Femur (tissue), 1 donor: ENCODE data around the gene SLC25A17.
"Not testable (repeated sequence)": the region's sequence is repeated elsewhere in the genome, so short reads cannot be mapped to it uniquely, and the experiment has no call there.

ENCODE experiments used
- DNase-seq: peaks from one replicate; pipeline ENCODE4 v3.0.0-alpha.2; 2017

SLC25A17 gene, protein sequence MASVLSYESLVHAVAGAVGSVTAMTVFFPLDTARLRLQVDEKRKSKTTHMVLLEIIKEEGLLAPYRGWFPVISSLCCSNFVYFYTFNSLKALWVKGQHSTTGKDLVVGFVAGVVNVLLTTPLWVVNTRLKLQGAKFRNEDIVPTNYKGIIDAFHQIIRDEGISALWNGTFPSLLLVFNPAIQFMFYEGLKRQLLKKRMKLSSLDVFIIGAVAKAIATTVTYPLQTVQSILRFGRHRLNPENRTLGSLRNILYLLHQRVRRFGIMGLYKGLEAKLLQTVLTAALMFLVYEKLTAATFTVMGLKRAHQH

DNA sequence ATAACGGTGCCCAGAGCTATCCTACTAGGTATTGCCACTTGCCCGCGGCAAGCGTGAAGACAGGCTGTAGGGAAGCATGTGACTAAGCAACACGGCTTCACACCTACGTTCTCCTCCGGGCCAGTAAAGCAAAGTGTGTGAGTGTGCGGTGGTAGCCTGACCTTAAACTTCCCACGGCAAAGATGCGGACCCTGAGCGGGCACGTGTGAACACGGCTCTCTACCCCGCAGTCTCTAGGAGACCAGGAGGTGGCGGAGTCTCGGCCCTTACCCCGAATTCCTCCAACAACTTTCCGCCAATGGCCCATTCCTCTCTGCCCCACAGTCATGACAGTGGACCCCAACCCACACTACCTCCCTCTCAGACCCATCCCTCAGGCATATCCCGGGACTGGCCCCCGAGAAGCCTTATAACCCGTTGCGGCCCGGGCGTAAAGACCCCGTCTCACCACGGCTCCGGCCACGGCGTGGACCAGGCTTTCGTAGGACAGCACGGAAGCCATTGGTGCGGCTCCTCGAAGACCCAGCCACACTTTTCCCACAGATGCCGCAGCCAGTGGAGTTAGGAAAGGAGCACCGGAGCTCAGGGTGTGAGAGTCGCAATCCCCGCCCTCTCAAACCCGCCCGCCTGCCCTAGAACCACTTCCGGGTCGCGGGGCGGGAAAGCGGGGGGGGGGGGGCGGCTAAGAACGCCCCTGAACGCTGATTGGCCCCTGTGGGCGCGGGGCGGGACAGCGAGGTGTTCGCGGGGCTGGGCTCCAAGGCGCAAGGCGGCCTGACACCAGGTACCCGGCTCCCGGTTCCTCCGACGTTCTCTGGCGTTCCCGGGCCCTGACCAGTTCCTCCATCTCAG is at the start of gene SLC25A17:
TSS of gene SLC25A17 (minus strand) at position 600 of the 852 bp plus-strand sequence. CDS start at position 502, 98 bp downstream.
- peak; percentile 95 for DNase-seq

DNA sequence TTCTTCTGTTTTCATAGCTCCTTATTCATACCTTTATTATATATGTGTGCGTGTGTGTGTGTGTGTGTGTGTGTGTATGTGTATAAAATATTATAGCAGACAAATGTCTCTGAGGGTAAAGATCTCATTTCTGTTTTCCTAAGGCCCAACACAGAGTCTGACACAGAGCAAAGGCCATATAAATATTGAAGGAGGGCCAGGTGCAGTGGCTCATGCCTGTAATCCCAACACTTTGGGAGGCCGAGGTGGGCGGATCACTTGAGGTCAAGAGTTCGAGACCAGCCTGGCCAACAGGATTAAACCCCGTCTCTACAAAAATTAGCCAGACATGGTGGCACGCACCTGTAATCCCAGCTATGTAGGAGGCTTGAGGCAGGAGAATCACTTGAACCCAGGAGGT is 49.2 kb upstream of the SLC25A17 start:
- DNase-seq = not testable (repeated sequence)

DNA sequence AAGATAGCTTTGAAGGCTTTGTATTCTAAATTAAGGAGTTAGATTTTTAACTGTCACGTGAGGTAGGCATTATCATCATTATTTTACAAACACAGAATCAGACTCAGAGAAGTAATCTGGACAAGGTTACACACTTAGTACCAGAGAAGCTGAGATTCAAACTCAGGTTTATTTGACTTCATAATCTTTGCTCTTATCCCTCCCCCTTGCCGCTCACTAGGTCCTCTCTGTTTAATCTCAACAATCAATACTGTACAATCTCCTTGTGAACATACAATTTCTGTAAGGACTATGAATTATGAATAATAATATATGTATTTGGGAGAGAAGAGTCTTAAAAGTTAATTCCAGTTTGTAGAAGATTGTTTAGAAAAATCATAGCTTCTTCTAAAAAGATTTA is 48.0 kb upstream of the SLC25A17 start:
- DNase-seq = no peak

DNA sequence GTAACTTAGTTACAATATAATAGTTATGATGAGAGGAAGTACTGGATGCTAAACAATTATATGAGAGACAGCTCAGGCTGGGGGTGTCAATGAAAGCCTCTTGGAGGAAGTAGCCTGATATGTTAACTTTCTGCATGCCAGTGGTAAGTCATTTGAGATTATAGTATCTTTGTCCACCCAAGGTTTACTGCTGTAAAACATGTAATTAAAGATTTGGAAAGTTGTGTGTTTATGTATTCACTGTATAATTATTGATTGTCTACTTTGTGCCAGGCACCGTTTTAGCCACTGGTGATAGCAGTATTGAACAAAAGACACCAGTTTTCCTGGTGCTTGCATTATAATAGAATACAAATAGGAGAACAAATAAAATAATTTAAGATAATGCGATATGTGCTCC is 43.4 kb upstream of the SLC25A17 start:
- DNase-seq = no peak

DNA sequence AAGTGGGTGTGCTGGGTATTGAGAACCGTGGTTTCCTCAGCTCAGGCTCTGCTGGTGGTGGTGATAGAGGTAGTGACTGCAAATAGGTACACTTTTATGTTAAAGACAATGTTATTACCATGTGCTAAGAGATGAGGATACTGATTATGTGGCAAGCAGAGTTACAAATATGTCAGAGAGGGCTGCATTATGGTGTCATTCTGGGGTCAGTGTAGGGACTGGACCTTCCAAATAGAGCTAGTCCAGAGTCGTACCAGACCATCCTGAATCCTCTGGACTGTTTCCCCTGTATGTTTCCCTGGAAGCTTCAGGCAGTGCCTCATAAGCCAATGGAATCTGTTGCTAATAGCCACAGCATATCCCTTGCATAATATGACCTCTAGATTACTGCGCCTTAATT is 42.9 kb upstream of the SLC25A17 start, which contains the start of gene DNAJB7:
TSS of gene DNAJB7 (minus strand) at position 101 of the 400 bp plus-strand sequence. CDS start 119 bp downstream, outside the sequence.
- DNase-seq = no peak

DNA sequence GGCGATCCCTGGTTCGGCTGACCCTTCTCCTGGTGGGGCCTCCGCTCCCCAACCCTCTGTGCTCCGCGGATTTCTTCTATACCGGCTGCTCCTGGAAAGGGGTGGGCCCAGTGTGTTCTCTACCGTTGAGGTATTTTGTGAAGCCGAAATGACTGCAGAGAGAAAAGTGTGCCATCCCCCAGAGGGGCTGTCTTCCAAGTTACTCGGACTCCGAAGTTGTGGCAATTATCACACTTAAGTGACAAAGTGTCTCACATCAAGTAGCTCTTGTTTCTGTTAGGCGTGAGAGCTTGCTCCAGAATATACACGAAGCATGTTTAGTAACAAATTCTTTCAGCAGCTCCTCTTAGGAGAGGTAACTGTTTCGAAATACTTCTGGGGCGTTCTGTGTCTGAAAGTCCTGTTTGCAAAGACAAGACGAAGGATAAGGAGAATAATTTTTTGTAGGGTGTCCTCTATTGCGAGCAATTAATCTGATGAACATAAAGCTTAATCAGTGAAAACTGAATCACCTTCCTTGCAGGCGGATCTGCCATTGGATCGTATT is 38.2 kb upstream of the SLC25A17 start:
- DNase-seq = no peak

DNA sequence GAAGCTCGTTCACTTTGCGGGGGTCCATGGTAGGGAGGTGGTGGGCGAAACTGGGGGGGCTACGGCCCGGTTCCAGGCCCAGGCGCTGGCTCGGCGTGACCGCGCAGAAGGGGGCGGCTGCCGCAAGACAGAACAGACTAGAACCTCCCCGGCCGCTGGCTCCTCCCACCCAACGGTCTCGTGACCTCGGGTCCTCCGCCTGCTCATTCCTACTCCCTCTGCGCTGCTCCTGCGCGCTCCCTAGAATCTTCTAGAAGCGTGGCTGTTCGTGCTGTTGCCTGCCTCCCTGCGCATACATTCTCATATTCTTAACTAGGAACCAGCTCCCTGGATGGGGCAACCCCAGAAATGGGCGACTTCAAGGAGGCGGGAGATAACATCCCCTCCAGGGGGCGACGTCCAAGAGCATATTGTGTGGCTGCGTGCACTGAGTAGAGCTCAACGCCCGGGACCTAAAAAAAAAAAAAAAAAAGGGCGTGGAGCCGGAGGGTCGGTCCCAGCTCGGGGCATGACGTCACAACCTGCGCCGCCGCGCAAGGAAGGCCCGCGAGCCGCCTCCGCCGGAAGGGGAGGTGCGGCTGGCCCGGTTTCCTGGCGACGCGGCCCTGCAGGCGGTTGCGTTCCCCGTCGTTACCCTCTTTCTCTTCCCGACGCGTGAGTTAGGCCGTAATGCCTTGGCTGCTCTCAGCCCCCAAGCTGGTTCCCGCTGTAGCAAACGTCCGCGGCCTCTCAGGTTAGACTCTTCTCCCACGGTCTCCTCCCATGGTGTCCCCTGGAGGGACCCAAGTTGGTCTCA is 37.6 kb upstream of the SLC25A17 start, which contains the start of the genes ST13 and XPNPEP3:
TSS of gene ST13 (minus strand) at position 127 of the 796 bp plus-strand sequence. CDS start at position 28, 99 bp downstream.
TSS of gene XPNPEP3 (plus strand) at position 636 of the 796 bp plus-strand sequence. CDS start at position 670, 34 bp downstream.
- peak; percentile 98 for DNase-seq

DNA sequence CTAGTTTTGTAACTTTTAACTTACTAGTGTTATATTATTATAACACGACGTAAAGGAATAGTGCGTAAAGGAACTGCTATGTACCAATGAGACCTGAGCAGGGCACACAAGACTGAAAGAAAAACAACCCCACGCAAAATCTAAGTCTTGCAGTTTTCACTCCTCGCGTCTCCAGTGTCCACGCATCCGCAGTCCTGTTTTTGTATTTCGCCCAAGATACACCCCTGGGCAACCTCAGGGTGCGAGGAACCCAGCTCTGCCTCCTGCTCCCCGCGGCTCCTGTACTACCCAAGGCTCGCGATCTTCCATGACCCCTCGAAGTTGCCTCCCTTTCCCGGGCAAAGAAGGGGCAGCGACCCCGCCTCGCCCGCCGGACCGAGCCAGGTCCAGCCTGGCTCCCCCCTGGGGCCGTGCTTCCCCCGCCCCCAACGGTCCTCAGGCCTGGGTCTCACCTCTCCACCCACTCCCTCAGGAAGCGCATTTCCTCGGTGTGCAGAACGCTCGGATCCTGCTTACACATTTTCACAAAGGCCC is 36.9 kb upstream of the SLC25A17 start:
- peak; percentile 48 for DNase-seq

DNA sequence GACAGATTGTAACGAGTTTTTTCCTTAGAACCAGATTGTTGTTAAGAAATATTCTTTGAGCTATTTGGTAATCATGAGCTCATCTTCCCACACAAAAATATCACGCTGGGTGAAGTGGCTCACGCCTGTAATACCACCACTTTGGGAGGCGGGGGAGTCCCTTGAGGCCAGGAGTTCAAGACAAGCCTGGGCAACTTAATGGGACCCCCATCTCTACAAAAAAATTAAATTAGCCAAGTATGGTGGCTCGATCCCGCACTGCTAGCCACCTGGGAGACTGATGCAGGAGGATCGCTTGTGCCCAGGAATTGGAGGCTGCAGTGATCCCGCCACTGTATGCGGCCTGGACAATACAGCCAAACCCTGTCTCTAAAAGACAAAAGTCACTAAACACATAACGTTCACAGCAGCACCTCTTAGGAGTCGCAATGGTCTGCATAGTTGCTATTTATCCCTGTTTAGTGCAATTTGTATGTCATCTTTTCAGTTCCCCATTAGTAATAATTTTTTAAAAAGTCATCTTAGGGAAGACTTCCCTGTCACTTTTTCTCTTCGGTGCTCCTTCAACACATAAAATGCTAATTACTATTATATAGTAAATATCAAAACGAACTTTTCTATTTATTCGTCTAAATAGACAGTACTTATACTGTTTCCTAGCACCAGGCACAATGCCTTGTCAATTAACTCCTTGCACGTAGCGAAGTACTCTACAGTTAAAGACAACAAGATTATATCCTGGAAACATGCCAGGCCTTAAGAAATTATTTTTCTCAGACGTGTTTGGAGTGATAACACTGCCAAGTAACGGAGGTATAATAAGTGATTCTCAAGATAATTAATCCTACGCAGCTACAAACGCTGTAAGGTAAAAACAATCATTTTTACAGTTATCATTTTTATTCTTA is 36.2 kb upstream of the SLC25A17 start:
- peak; percentile 13 for DNase-seq

DNA sequence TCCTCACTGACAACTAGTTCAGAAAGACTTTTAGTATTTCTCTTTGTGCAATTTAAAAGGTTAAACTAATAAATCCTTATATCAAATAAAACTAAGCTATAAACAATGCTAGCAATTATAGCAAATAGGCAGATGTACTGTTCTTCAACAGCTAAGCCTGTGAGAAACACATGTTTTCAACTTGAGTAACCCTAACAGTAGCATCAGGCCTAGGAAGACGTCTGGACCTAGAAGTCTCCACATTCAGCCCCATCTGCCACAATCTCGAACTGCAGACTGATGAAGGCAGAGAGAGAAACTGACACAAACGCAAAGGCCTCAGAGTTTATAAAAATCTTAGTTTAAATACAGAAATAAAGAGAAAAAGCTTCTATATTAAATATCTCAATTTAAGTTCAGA is 34.8 kb upstream of the SLC25A17 start:
- DNase-seq = no peak

DNA sequence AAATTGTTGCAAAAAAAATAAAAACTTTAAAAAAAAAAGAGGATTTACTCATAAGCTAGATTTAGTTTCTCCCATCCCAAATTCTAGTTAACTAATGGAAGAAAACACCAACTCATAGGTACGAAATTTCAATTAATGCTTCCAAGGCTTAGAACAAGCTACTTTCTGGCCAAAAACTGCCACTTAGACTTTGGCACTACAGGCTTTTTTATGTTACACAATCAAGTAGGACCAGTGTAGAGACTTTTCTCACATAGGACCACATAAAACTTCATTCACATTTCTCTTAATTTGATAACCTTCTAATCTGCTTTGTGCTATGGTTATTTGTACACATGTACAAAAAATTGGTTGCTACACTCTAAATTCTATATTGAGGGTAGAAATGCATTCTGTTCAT is 34.2 kb upstream of the SLC25A17 start:
- no peak for DNase-seq

DNA sequence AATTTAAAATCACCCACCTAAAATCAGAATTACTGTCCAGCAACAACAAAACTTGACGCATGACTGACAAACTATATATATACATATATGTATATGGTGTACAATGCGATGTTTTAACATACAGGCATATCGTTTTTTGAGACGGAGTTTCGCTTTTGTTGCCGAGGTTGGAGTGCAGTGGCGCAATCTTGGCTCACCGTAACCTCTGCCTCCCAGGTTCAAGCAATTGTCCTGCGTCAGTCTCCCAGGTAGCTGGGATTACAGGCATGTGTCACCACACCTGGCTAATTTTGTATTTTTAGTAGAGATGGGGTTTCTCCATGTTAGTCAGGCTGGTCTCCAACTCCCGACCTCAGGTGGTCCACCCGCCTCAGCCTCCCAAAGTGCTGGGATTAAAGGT is 26.7 kb upstream of the SLC25A17 start:
- DNase-seq = not testable (repeated sequence)

DNA sequence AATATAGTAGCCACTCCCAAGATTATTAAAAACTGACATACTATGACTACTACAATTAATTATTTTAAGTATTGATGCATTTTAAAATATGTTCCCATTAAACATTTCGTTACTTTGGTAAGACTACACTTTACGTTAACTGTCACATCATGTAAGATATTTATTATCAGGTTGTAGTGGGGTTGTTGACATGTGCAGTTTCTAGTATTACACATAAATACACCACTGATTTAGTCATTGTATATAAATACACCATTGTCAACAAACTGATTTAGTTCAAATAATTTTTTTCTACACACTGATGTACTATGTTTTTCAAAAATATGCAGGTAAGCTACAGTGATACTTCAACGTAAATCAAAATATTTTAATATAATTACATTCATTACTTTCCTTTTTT is 25.8 kb upstream of the SLC25A17 start:
- no peak for DNase-seq

DNA sequence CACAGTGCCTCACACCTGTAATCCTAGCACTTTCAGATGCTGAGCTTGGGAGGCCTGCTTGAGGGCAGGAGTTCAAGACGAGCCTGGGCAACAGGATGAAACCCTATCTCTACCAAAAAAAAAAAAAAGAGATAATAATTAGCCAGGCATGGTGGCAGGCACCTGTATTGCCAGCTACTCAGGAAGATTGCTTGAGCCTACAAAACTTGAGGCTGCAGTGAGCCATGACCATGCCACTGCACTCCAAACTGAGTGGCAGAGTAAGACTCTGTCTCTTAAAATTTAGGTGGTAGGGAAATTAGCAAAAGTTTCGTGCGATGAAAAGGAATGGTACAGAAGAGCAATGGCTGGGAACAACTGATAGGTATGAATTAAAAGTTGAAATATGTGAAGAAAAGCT is 19.3 kb upstream of the SLC25A17 start:
- DNase-seq = no peak

DNA sequence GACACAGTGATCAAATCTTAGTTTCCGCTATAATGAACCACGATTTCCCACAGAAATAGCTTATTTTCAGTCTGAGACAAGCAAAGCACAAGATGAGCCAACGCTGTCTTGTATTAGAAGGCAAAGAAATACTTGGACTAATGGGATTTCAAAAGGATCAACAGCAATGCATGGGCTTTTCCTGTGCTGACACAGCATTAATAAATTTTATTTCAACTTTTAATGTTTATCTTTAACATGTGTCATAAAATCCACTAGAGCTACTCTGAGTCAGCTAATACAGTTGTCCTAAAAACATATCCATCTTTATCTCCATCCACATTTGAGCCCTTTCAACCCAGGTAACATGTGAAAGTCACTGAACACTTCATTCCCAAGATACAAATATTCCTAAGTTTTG is 15.5 kb upstream of the SLC25A17 start:
- no peak for DNase-seq

DNA sequence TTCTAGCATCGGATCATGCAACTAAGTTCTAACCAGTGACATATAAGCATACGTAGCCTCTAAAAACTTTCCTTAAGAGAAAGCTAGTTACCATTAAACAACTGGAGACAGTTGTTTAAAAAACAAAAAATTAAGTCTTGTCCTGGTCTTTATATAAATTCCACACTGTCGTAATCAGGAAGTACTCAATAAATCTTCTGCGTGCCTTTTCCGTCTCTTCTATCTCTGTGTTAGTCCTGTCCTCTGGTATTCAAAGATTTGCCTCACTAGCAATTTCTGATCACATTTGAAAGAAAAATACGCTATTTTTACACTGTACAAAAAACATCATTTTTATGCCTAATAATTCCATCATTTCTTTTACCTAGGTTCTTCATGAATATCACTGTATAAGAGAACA is 10.0 kb upstream of the SLC25A17 start:
- no peak for DNase-seq

DNA sequence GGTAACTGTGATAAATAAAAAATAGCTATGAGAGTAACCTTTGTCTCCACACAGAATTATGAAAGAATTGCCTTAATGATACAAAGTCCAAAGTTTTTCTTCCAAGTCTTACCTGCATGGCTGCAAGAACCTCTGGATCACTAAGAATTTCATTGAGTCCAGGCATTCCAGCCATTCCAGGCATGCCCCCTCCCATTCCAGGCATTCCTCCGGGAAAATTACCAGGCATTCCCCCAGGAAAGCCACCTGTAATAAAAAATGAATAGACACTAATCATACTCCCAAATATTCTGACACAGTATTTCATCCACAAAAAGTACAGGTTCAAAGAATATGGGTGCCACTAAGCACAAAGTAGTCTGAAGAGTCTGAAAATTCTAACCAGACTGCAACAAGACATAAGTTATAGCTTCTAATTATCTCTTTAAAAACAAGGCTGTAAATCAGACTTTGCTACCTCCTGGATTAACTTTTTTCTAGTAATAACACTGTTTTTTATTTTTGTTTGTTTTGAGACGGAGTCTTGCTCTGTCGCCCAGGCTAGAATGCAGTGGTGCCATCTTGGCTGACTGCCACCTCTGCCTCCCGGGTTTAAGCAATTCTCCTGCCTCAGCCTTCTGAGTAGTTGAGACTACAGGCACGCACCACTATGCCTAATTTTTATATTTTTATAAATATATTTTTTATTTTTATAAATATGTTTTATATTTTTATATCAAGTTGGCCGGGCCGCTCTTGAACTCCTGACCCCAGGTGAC is 8.0 kb upstream of the SLC25A17 start:
- DNase-seq = no peak

DNA sequence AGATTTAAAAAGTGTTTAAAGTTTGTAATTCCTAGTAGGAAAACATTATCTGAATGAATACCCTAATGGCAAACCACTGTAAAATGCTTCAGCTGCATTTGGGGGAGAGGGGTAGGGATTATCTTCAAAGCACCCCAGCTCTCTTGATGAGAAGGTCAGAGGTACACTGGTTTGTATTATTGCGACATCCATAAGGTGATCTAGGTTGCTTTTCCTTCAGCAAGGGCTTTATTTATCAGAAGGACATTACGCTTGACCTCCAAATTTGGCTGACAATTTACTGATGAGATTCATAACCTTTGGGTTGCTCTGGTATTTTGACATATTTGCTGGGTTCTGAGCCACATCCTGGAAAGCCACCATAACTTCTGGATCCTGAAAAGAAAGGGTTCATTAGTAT is 7.1 kb upstream of the SLC25A17 start:
- not testable (repeated sequence) for DNase-seq

DNA sequence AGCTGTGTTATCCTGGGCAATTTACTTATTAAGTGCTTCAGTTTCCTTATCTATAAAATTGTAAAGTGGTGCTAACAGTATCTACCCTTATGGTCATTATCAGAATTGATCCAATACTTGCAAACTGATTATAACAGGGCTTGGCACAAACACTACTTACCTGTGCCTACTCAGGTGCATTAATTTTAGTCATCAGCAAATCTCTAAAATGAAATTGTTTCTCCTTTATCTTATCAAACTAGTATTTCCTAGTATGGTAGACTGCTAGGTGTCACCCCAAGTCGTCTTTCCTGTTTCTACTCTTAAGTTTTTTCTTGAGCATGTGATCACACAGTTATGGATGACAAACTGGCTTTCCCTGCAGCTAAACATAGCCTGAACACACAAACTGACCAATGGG is 4.3 kb upstream of the SLC25A17 start:
- no peak for DNase-seq

DNA sequence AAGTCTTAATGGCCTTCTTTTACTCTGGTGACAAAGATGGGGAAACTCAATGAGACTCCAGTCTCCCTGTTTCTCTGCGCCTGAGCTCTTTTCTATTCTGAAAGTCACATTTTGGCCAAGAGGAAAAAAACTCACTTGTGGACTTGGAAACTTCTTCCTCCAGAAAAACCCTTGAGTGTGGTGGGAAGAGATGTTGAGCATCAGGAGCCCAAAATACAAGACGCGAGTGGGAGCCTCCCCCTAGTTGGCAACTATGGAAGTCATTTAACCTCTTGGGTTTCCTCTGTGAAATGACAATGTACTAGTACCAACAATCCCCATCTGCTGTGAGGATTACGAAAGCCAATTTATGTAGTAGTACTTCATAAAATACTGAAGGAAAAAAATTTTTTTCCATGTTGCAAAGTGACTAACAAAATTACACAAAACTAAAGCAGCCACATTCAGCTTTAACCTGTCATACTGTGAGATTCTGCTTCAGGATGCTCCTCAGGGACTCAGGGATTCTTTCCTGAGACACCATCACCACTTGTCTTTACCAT is 524 bp upstream of the SLC25A17 start:
- no peak for DNase-seq
